KBM-7 (cell line): ENCODE results near the gene TEX44.

ENCODE experiments used
- DNase-seq: peaks from one replicate; pipeline ENCODE4 v3.0.0-alpha.2; 2015
- in situ Hi-C: fragments of 300-500 bp; cut with MboI; formaldehyde crosslinking; loops from 2 replicates; pipeline ENCODE4 v1.14.3; 2020; ENCODE audit warnings: low sequenced_read_pairs, low pct_unique_long_range_greater_than_20kb, mixed read lengths

Gene TEX44

GRCh38 chr2:231601356-231602229 lies 8.9 kb downstream of the TEX44 start:
- peak; percentile 82 for DNase-seq
- in situ Hi-C loops = no loop called here

GRCh38 chr2:231602859-231603467 lies 10.3 kb downstream of the TEX44 start:
- DNase-seq = no peak
- in situ Hi-C loops = no loop called here

GRCh38 chr2:231604101-231604684 lies 11.5 kb downstream of the TEX44 start:
- in situ Hi-C loops = no loop called here
- no peak for DNase-seq

- in situ Hi-C loops = no loop called here
- peak; percentile 94 for DNase-seq
These were observed 12.3 kb downstream of the TEX44 start for GRCh38 chr2:231604685-231605606.

- DNase-seq = no peak
- in situ Hi-C loops = no loop called here
These were observed 13.0 kb downstream of the TEX44 start for GRCh38 chr2:231605607-231606091.

- in situ Hi-C loops = no loop called here
- no peak for DNase-seq
These were observed 14.3 kb downstream of the TEX44 start for GRCh38 chr2:231606941-231607340.

GRCh38 chr2:231611273-231612108 lies 18.8 kb downstream of the TEX44 start:
- DNase-seq = peak; percentile 75
- in situ Hi-C loops = loop anchor here (10.0 kb wide), 1 partner anchor 53 kb away; no protein-coding TSS in a partner anchor

GRCh38 chr2:231612109-231612455 lies 19.4 kb downstream of the TEX44 start:
- in situ Hi-C loops = loop anchor here (10.0 kb wide), 1 partner anchor 53 kb away; no protein-coding TSS in a partner anchor
- DNase-seq = no peak

GRCh38 chr2:231612456-231613330 lies 20.0 kb downstream of the TEX44 start:
- DNase-seq = peak; percentile 96
- in situ Hi-C loops = loop anchor here (10.0 kb wide), 1 partner anchor 52 kb away; no protein-coding TSS in a partner anchor

- DNase-seq = no peak
These were observed 20.6 kb downstream of the TEX44 start for GRCh38 chr2:231613331-231613662.

GRCh38 chr2:231613663-231614558 lies 21.2 kb downstream of the TEX44 start:
- peak; percentile 99 for DNase-seq
- in situ Hi-C loops = loop anchor here (10.0 kb wide), 1 partner anchor 51 kb away; no protein-coding TSS in a partner anchor

More at GRCh38 chr2:231613331-231613662, 20.6 kb downstream of the TEX44 start:
- in situ Hi-C loops = loop anchor here (10.0 kb wide), 1 partner anchor 52 kb away; no protein-coding TSS in a partner anchor

- DNase-seq = peak; percentile 76
- in situ Hi-C loops = loop anchor here (10.0 kb wide), 1 partner anchor 50 kb away; no protein-coding TSS in a partner anchor
These were observed 21.9 kb downstream of the TEX44 start for GRCh38 chr2:231614559-231615057.

- no peak for DNase-seq
- in situ Hi-C loops = loop anchor here (10.0 kb wide), 1 partner anchor 50 kb away; no protein-coding TSS in a partner anchor
These were observed 22.5 kb downstream of the TEX44 start for GRCh38 chr2:231615058-231615671.

- peak; percentile 24 for DNase-seq
- in situ Hi-C loops = loop anchor here (10.0 kb wide), 1 partner anchor 49 kb away; no protein-coding TSS in a partner anchor
These were observed 23.6 kb downstream of the TEX44 start for GRCh38 chr2:231616296-231616695.
